Vagina (tissue), 2 donors: ENCODE results near the gene B3GAT2.

Source experiments
- CTCF ChIP-seq, 3 experiments: fragments of 450-650 bp in 2 of 3; fragments of 200-600 bp in 1 of 3; sonication (generic) in 1 of 3; IDR thresholded peaks; one replicate each; pipeline ENCODE4 v1.5.1; 2017 to 2019; ENCODE audit warnings: antibody characterized with exemption in 3 of 3, mild to moderate bottlenecking in 2 of 3, moderate library complexity in 2 of 3
- POLR2A ChIP-seq, 2 donors: fragments of 450-650 bp; IDR thresholded peaks; one replicate each; pipeline ENCODE4 v1.6.1; 2017; ENCODE audit warnings: antibody characterized with exemption in 2 of 2, mild to moderate bottlenecking in 2 of 2, moderate library complexity in 2 of 2

GRCh38 chr6:70821751-70822150 lies 135.1 kb downstream of the B3GAT2 start:
- TF ChIP-seq CTCF (IDR thresholded peaks at IDR 0.05): no peak
- TF ChIP-seq POLR2A (IDR thresholded peaks at IDR 0.05): no peak
